Activated naive CD4-positive, alpha-beta T cell treated with Interleukin-2 at 50 U/mL for 16 hours (primary cell): ENCODE measurements around the gene RHOBTB1.
"Not testable (repeated sequence)": the region's sequence is repeated elsewhere in the genome, so short reads cannot be mapped to it uniquely, and the experiment has no call there.

Source experiments
- DNase-seq: peaks from one replicate; pipeline ENCODE4 v3.0.0-alpha.2; 2020

RHOBTB1 gene

GRCh38 chr10:60862517-60862916, 81.5 kb downstream of the RHOBTB1 start:
- DNase-seq = no peak

DNA sequence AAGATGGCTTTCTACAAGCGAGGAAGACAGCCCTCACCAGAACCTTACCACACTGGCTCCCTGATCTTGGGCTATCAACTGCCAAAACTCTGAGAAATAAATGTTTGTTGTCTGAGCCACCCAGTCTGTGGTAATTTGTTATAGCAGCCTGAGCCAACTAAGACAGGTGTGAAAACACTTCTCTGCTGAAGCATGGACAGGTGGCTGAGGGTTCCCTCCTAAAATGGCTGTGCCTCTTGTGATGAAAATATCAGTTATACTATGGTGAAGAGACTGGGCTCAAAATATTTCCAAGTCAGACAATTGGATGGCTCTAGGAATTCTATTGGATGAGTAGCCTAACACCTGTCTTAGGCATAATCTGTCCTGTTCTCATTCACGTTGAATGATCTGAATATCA, 87.6 kb downstream of the RHOBTB1 start:
- no peak for DNase-seq

DNA sequence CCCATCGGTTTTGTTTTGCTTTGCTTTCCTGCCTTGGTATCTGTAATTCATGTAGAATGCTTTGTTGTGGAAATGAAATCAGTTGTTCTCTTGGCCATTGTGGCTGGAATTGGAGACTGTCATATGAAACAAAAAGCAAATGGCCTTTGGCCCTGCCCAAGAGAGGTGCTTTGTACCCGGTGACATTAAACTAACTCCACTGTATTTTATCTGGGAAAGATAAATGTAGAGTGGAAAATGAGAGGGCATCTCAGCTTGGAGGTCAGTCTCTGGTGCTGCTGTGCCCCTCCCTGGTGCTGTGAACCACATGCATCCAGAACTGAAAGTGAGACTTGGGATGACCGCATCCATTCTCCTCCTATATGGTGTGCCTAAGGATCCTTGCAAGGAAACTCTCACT, 90.3 kb downstream of the RHOBTB1 start:
- no peak for DNase-seq

DNA sequence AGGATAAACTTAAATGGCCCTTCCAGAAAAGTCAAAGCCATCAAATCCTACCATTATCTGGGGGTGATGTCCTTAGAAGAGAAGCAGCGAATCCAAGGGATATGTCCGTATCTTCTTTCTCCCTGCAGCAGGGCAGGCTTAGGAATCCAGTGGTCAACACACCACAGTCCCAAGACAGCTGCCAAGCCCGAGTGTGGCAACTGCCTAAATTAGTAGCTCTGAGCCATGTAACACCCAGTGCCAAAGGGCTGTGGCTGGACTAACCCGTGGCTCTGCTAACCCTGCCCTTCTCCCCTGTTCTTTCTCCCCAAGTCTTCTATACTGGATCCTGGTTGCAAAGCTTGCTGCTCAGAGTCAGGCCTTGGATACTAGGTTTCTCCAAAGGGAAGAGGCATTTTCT, 90.9 kb downstream of the RHOBTB1 start:
- no peak for DNase-seq

- DNase-seq = no peak
These were observed 94.2 kb downstream of the RHOBTB1 start for GRCh38 chr10:60849740-60850139.

- no peak for DNase-seq
These were observed 94.8 kb downstream of the RHOBTB1 start for GRCh38 chr10:60849217-60849616.

DNA sequence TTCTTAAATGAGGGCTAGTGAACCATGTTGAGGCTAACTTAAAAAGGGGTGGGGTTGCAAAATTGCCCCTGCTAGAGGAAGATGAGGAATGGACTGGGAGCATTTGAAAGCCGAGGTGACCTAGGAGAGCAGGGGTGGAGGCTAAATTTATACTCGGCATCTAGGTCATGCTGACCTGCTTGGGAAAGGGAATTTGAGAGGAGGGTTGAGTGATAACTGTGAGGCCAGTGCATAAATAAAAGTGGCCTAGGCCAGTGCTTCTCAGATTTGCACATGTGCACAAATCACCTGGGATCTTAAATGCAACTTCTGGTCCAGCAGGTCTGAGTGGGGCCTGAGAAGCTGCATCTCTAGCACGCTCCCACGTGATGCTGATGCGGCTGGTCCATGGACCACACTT, 95.3 kb downstream of the RHOBTB1 start:
- no peak for DNase-seq

DNA sequence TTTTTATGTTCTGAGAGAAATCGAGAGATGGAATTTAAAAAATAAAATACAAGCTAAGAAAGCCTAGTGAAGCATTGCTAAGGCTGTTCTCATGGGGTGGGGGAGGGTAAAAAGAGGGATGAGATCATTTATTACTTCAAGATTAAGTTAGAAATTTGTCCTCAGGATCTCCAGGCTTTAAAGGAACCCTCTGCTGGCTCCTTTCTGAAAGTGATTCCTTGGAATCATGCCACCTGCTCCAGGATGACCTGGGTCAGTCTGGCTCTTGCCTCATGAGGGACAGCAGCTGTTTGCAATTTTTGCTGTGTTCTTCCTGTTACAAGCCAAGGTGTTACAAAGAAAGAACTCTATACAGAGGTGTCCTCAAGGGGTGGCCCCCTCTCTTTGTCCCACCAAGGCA, 95.9 kb downstream of the RHOBTB1 start:
- DNase-seq = no peak

DNA sequence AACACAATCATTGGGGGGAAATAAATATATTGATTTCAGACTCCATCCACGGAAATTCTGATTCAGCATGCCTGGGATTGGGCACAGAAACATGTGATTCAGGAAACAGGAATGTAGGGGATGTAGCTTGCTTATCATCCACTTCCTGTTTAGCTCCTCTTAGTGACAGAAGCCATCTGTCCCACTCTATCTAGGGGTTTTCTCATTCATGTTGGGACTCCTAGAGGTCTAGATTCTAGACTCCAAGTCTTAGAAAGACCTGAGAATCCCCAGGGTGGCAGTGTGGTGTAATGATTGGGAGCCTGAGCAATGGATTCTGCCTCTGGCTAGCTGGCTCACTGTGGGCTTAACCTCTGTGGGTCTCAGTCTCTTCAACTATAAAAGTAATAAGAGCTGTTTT, 97.8 kb downstream of the RHOBTB1 start:
- DNase-seq = no peak

DNA sequence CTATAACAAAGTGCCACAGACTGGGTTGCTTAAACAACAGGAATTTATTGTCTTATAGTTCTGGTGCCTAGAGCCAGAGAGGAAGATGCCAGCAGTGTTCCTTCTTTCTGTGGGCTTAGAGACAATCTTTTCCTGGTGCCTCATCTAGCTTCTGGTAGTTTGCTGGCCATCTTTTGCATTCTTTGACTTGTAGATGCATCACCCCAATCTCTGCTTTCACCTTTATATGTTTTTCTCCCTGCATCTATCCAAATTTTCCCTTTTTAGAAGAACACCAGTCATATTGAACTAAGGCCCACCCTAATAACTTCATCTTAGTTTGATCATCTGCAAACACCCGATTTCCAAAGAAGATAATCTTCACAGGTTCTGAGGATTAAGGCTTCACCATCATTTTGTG, 98.9 kb downstream of the RHOBTB1 start:
- DNase-seq = no peak

GRCh38 chr10:60842694-60843093, 101.3 kb downstream of the RHOBTB1 start:
- DNase-seq = no peak

DNA sequence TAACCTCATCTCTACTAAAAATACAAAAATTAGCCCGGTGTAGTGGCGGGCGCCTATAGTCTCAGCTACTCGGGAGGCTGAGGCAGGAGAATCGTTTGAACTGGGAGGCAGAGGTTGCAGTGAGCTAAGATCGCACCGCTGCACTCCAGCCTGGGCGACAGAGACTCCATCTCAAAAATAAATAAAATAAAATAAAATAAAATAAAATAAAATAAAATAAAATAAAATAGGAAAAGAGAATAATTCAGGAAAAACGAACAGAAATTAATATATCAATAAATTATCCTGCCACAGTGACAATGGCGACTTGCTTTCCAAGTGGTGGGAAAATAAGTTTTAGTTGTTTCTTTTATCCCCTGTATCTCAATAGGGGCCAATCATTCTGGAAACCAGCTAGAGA, 102.8 kb downstream of the RHOBTB1 start:
- DNase-seq = not testable (repeated sequence)

DNA sequence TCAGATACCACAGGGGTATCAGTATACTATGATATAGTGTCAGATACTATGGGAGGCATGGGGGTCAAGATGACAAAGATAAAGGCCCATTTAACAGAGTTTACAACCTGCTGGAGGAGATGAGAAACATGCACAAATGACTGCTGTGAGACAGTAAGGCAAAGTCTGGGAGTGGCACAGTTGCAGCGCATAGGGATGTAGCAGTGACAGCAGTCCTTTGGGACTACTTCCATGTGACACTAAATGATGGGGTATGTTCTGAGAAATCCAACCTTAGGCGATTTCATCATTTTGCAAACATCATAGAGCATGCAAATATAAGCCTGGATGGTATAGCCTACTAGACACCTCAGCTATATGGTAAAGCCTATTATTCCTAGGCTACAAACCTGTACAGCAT, 108.9 kb downstream of the RHOBTB1 start:
- no peak for DNase-seq

DNA sequence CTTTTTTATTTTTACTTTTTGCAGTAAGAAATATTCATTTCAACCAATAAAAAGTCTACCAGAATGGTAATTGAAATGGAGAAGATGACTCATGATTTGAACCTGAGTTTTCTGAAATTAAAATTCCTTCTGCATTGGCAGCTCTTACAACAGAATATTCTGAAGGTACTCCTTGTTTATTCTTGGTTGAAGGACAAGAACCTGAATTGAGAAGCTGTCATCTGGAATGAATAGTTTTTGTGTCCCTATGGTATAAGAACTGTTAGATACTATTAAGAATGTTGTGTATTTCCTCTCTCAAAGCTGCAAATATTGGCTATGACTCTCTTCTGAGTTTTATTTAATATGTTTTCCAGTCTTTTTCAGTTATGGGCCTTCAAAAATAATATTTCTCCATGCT, 109.6 kb downstream of the RHOBTB1 start:
- DNase-seq = no peak

DNA sequence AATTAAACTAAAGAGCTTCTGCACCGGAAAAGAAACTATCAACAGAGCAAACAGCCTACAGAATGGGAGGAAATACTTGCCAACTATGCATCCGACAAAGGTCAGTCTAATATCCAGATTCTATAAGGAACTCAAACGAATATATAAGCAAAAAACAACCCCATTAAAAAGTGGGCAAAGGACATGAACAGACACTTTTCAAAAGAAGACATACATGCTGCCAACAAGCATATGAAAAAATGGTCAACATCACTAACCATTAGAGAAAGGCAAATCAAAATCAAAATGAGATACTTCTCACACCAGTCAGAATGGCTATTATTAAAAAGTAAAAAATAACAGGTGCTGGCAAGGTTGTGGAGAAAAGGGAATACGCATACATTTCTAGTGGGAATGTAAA, 111.8 kb downstream of the RHOBTB1 start:
- DNase-seq = not testable (repeated sequence)

- DNase-seq = no peak
These were observed 115.5 kb downstream of the RHOBTB1 start for GRCh38 chr10:60828489-60828852.

DNA sequence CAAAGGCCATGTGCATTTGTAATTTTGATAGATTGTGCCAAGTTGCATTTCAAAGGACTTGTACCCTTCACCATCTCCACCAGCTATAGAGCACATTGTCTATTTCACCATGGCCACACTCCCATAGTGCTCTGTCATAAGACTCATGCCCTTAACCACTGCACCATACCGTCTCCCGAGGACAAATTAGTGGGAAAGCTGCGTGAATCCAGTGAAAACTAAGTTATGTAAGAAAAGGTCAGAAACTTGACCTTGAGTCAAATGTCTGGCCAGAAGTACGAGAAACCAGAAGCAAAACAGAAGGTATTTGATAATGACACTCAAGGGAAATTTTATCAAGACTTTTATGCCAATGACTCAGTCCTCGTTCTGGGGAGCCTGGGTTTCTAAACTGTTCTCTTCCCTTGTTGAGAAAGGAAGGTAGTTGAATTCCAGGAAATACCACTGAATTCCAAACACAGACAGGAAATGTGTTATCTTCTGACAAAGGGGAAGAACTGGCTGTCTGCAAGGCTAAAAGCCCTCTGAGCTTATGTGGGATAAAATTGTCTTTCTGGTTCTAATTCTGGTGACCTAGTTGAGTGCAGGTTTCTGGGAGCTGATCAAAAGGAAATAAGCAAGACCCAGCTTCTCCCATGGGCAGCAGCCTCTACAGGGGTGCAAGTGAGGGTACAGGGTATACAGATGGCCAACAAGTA, 116.0 kb downstream of the RHOBTB1 start:
- no peak for DNase-seq

DNA sequence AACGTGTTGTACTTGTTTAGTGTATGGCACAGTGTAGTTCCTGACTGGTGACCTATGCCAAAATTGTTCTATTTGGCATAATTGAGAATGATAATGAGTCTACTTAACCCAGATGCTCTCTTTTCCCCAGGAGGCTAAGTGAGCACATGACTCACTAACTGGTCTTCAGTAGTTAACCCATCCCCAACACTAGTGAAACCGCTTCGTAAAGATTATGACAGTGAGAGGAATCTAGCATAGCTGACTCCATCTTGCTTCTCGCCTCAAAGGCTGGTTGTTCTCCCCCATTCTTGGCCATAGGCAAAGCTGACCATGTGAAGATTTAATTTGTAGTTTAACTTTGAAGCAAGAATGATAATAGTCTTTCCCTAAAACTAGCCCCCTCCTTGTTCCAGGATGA, 118.5 kb downstream of the RHOBTB1 start:
- DNase-seq = no peak

DNA sequence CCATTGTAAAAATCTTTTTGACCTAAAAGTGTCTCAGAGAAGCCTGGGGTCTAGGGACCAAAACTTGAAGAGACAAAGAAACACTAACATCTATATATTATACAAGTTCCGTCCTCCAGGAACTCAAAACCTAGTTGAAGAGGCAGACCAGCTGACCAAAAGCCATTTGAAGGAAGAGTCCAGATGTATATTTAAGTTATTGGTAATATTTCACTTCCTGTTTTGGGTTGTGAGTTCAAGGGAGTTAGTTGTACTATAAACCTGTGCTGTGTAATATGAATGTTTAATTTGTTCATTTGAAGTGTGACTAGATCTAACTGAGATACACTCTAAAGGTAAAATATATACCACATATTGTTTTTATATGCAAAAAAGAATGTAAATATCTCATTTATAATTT, 120.7 kb downstream of the RHOBTB1 start:
- no peak for DNase-seq

DNA sequence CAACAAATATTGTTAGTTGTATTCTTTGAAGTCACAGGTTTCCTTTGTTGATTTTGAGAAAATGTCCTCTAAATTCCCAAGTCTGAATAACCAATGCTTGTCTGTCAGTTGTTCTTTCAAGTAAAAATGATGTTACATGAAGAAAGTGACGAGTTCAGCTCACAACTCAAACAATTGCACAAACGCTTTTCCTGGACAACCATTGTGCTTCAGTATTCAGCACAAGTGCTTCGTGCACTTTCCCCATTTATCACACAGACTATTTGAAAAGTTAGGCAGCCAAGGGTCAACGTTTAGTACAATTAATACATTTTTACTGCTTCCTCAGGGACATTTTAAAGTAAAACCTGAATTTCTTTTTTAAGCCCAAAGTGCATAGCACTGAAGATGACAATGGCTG, 121.2 kb downstream of the RHOBTB1 start:
- no peak for DNase-seq

DNA sequence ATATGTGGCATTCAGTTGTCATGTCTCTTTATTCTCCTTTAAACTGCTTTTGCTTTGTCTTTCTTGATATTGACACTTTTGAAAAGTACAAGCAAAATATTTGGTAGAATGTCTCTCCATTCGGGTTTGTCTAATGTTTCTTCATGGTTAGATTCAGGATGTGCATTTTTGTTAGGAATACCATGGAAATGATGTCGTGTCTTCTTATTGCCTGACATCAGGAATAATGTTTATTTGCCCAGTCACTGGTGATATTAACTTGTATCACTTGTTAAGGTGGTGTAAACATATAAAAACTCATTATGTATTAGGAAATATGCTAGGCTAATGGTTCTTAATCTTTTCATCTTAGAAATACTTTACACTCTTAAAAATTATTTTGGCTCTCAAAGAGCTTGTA, 122.3 kb downstream of the RHOBTB1 start:
- no peak for DNase-seq

GRCh38 chr10:60820093-60820754, 123.8 kb downstream of the RHOBTB1 start:
- DNase-seq = no peak
